SK-N-SH (cell line): Measurements from ENCODE around the gene PYGB. TPM values are rescaled to one million over a fixed set of nuclear protein-coding genes. Genes with fewer than 3 reads are reported as not detected.

Source experiments
- ELF1 ChIP-seq: IDR thresholded peaks from 2 replicates; pipeline ENCODE4 v1.4.0; 2012
- EZH2phosphoT487 ChIP-seq: fragments of 200-600 bp; sonication (generic); IDR thresholded peaks from 2 replicates; pipeline ENCODE4 v1.6.1; 2017; ENCODE audit warnings: low read depth, mixed run types, mild to moderate bottlenecking, antibody characterized with exemption, moderate library complexity, borderline replicate concordance
- FOXJ3 ChIP-seq: sonication (generic); formaldehyde crosslinking; IDR thresholded peaks from 2 replicates; pipeline ENCODE4 v1.5.1; 2020; ENCODE audit warnings: mild to moderate bottlenecking, missing genetic modification reagents
- FOXM1 ChIP-seq: IDR thresholded peaks from 2 replicates; pipeline ENCODE4 v1.4.0; 2012; ENCODE audit warnings: low read depth, mild to moderate bottlenecking
- GABPA ChIP-seq: IDR thresholded peaks from 2 replicates; pipeline ENCODE4 v1.4.0; 2012; ENCODE audit warnings: low read depth, mild to moderate bottlenecking
- GATA2 ChIP-seq: sonication (generic); formaldehyde crosslinking; IDR thresholded peaks from 2 replicates; pipeline ENCODE4 v1.5.0; 2020; ENCODE audit warnings: mild to moderate bottlenecking, missing genetic modification reagents
- JUND ChIP-seq: IDR thresholded peaks from 2 replicates; pipeline ENCODE4 v1.4.0; 2012
- MXI1 ChIP-seq: IDR thresholded peaks from 2 replicates; pipeline ENCODE4 v1.6.1; 2012; ENCODE audit warnings: mild to moderate bottlenecking, low read depth, low read length, improper control_type of control experiment
- NRF1 ChIP-seq: IDR thresholded peaks from 2 replicates; pipeline ENCODE4 v1.6.1; 2012; ENCODE audit warnings: low read depth, mild to moderate bottlenecking, low read length
- POLR2AphosphoS5 ChIP-seq: IDR thresholded peaks from 2 replicates; pipeline ENCODE4 v1.6.1; 2012; ENCODE audit warnings: low read depth, low read length
- RCOR1 ChIP-seq: fragments of 150-350 bp; IDR thresholded peaks from 2 replicates; pipeline ENCODE4 v1.6.1; 2017; ENCODE audit warnings: antibody characterized with exemption, low read length
- RXRA ChIP-seq: IDR thresholded peaks from 2 replicates; pipeline ENCODE4 v1.4.0; 2012; ENCODE audit warnings: low read depth, mild to moderate bottlenecking, borderline replicate concordance
- SIN3A ChIP-seq: IDR thresholded peaks from 2 replicates; pipeline ENCODE4 v1.6.1; 2012; ENCODE audit warnings: low read depth, mild to moderate bottlenecking, low read length, moderate library complexity, borderline replicate concordance
- TAF1 ChIP-seq: IDR thresholded peaks from 2 replicates; pipeline ENCODE4 v1.6.1; 2012; ENCODE audit warnings: low read depth, mild to moderate bottlenecking, low read length, moderate library complexity, borderline replicate concordance
- TCF12 ChIP-seq: IDR thresholded peaks from 2 replicates; pipeline ENCODE4 v1.4.0; 2012
- TEAD4 ChIP-seq: IDR thresholded peaks from 2 replicates; pipeline ENCODE4 v1.4.0; 2012; ENCODE audit warnings: mild to moderate bottlenecking, borderline replicate concordance; ENCODE audit not compliant: insufficient read depth
- polyA plus RNA-seq, 3 experiments: library from polyadenylated mRNA; depleted of rRNA; stranded (reverse); fragments of >200 nt; gene quantifications; 2 replicates each; pipeline ENCODE4 v1.2.3, GENCODE V29; 2012
- TF ChIP-seq, protein P1 (sequence below): IDR thresholded peaks from 2 replicates; pipeline ENCODE4 v1.4.0; 2012; ENCODE audit warnings: low read depth, borderline replicate concordance
- TF ChIP-seq, protein P2 (sequence below): IDR thresholded peaks from 2 replicates; pipeline ENCODE4; 2012
- TF ChIP-seq, protein P3 (sequence below): IDR thresholded peaks from 2 replicates; pipeline ENCODE4 v1.4.0; 2012; ENCODE audit warnings: low read depth
- TF ChIP-seq, protein P4 (sequence below): fragments of 150-350 bp; IDR thresholded peaks from 2 replicates; pipeline ENCODE4 v1.6.1; 2017; ENCODE audit warnings: antibody characterized with exemption, low read length, low read depth, borderline replicate concordance
- TF ChIP-seq, protein P5 (sequence below): IDR thresholded peaks from 2 replicates; pipeline ENCODE4 v1.4.0; 2012; ENCODE audit warnings: low read depth, borderline replicate concordance
- TF ChIP-seq, protein P6 (sequence below): fragments of 150-350 bp; IDR thresholded peaks from 2 replicates; pipeline ENCODE4 v1.6.1; 2016; ENCODE audit warnings: mild to moderate bottlenecking, low read depth, low read length

Gene PYGB
- polyA plus RNA-seq, 1 of the 3 experiments (the other 2 are of a cell fraction), result 35.8 TPM

DNA sequence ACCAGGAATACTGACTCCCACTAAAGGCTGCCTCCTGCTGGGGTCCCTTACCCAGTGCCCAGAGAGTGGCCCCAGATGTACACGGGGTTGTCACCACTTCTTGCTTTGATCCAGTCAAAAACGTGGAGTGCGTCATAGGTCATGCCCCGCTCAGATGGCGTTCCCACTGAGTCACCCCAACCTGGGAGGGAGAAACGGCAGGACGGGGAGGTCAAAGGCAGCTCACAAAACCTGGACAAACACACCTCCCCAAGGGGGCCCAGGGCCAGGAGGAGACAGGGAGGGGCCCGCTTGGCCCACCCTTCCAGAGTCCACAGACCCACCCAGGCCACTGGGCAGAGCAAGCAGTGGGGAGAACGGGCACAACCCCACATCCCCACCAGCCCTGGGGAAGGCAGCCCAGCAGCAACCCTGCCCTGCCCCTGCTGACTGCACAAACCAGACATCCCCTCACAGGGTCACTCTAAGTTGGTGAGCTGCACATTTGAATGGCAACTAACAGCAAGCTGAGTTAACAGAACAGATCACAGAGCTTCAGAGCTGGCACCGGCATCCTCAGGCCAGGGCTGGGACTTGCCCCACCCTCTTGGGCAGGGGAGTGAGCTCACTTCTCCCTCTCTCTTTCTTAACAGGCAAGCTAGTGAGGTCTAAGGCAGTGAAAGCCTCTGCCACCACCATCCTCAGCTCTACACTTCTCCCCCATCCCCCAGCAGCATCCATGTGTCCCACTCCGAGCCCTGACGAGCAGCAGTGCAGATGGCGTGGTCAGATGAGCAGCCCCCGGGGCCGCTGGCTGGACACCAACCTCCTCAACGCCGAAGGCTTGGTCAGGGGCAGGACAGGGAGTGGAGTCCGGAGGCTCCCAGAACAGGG, 61.7 kb downstream of the PYGB start (continued):
- TF ChIP-seq TCF12, result no peak; the same call in 1 of the 2 replicates
- TF ChIP-seq, protein P1, sequence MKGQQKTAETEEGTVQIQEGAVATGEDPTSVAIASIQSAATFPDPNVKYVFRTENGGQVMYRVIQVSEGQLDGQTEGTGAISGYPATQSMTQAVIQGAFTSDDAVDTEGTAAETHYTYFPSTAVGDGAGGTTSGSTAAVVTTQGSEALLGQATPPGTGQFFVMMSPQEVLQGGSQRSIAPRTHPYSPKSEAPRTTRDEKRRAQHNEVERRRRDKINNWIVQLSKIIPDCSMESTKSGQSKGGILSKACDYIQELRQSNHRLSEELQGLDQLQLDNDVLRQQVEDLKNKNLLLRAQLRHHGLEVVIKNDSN, result no peak
- no peak for TF ChIP-seq NRF1
- TF ChIP-seq EZH2phosphoT487, result no peak
- no peak for TF ChIP-seq JUND
- peak; percentile 50; the same call in 1 of the 2 replicates for TF ChIP-seq MXI1
- TF ChIP-seq RCOR1, result no peak
- TF ChIP-seq, protein P2, sequence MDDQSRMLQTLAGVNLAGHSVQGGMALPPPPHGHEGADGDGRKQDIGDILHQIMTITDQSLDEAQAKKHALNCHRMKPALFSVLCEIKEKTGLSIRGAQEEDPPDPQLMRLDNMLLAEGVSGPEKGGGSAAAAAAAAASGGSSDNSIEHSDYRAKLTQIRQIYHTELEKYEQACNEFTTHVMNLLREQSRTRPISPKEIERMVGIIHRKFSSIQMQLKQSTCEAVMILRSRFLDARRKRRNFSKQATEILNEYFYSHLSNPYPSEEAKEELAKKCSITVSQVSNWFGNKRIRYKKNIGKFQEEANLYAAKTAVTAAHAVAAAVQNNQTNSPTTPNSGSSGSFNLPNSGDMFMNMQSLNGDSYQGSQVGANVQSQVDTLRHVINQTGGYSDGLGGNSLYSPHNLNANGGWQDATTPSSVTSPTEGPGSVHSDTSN, result no peak
- TF ChIP-seq, protein P3, sequence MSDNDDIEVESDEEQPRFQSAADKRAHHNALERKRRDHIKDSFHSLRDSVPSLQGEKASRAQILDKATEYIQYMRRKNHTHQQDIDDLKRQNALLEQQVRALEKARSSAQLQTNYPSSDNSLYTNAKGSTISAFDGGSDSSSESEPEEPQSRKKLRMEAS, result no peak
- TF ChIP-seq SIN3A, result no peak
- peak; percentile 28; the same call in 1 of the 2 replicates for TF ChIP-seq FOXJ3
- TF ChIP-seq GABPA, result no peak
- no peak for TF ChIP-seq TEAD4
- no peak for TF ChIP-seq ELF1
- no peak for TF ChIP-seq GATA2
- 0 out of 2 replicates have a peak, but pooled peaks have one; percentile 1 for TF ChIP-seq POLR2AphosphoS5
- TF ChIP-seq RXRA, result peak; percentile 62; the same call in 1 of the 2 replicates
- TF ChIP-seq, protein P4, sequence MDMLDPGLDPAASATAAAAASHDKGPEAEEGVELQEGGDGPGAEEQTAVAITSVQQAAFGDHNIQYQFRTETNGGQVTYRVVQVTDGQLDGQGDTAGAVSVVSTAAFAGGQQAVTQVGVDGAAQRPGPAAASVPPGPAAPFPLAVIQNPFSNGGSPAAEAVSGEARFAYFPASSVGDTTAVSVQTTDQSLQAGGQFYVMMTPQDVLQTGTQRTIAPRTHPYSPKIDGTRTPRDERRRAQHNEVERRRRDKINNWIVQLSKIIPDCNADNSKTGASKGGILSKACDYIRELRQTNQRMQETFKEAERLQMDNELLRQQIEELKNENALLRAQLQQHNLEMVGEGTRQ, result no peak
- TF ChIP-seq FOXM1, result no peak
- 0 out of 2 replicates have a peak, but pooled peaks have one; percentile 14 for TF ChIP-seq TAF1
- TF ChIP-seq, protein P5, sequence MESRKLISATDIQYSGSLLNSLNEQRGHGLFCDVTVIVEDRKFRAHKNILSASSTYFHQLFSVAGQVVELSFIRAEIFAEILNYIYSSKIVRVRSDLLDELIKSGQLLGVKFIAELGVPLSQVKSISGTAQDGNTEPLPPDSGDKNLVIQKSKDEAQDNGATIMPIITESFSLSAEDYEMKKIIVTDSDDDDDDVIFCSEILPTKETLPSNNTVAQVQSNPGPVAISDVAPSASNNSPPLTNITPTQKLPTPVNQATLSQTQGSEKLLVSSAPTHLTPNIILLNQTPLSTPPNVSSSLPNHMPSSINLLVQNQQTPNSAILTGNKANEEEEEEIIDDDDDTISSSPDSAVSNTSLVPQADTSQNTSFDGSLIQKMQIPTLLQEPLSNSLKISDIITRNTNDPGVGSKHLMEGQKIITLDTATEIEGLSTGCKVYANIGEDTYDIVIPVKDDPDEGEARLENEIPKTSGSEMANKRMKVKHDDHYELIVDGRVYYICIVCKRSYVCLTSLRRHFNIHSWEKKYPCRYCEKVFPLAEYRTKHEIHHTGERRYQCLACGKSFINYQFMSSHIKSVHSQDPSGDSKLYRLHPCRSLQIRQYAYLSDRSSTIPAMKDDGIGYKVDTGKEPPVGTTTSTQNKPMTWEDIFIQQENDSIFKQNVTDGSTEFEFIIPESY, result no peak
- TF ChIP-seq, protein P6, sequence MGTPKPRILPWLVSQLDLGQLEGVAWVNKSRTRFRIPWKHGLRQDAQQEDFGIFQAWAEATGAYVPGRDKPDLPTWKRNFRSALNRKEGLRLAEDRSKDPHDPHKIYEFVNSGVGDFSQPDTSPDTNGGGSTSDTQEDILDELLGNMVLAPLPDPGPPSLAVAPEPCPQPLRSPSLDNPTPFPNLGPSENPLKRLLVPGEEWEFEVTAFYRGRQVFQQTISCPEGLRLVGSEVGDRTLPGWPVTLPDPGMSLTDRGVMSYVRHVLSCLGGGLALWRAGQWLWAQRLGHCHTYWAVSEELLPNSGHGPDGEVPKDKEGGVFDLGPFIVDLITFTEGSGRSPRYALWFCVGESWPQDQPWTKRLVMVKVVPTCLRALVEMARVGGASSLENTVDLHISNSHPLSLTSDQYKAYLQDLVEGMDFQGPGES, result no peak
